ENCODE data around the gene PTK7.

- no peak for TF ChIP-seq CTCF (IDR thresholded peaks at IDR 0.05; ENCODE audit: insufficient read depth, low read length, poor library complexity, severe bottlenecking)
- TF ChIP-seq EZH2phosphoT487 (conservative IDR thresholded peaks at IDR 0.05; ENCODE audit: low read length) = no peak
Measured at GRCh38 chr6:43045371-43045930, 30.7 kb upstream of the PTK7 start.

Measured in SU-DHL-6 (cell line).